ENCODE data around the gene SMAP2.

SMAP2 gene

DNA sequence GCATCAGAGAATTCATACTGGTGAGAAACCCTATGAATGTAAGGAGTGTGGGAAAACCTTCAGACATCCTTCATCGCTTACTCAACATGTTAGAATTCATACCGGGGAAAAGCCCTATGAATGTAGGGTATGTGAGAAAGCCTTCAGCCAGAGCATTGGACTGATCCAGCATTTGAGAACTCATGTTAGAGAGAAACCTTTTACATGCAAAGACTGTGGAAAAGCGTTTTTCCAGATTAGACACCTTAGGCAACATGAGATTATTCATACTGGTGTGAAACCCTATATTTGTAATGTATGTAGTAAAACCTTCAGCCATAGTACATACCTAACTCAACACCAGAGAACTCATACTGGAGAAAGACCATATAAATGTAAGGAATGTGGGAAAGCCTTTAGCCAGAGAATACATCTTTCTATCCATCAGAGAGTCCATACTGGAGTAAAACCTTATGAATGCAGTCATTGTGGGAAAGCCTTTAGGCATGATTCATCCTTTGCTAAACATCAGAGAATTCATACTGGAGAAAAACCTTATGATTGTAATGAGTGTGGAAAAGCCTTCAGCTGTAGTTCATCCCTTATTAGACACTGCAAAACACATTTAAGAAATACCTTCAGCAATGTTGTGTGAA, 89.5 kb downstream of the SMAP2 start:
- H3K4me2 ChIP-seq (ENCODE audit: low read length) = no peak overlapping the region
- H3K9me3 ChIP-seq (replicated peaks; ENCODE audit: low read length) = peaks cover 88% of the 10 kb centered on the region
- H3K4me3 ChIP-seq (ENCODE audit: low read length) = no peak overlapping the region
- no peaks in the 10 kb centered on the region for H3K27me3 ChIP-seq (ENCODE audit: control insufficient read depth, insufficient read depth, low read length)
- H3K4me1 ChIP-seq (ENCODE audit: control insufficient read depth, insufficient read depth, low read length) = no peaks in the 10 kb centered on the region
- no peak overlapping the region for H3K9ac ChIP-seq (ENCODE audit: low read depth, low read length)
- peaks cover 56% of the 10 kb centered on the region for H3K36me3 ChIP-seq (ENCODE audit: insufficient read depth, low read length)

DNA sequence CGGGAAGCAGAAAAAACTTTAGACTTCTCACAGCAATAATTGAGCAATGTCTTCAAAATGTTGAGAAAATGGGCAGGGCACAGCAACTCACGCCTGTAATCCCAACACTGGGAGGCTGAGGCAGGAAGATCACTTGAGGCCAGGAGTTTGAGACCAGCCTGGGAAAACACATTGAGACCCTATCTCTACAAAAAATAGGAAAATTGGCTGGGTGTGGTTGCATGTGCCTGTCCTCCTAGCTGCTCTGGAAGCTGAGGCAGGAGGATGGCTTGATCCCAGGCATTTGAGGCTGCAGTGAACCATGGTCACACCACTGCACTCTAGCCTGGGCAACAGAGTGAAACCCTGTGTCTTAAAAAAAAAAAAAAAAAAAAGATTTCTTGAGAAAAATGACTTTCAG, 95.8 kb downstream of the SMAP2 start:
- peaks cover 48% of the 10 kb centered on the region for H3K9me3 ChIP-seq (replicated peaks; ENCODE audit: low read length)
- no peak overlapping the region for H3K9ac ChIP-seq (ENCODE audit: low read depth, low read length)
- peaks cover 15% of the 10 kb centered on the region for H3K36me3 ChIP-seq (ENCODE audit: insufficient read depth, low read length)
- H3K27me3 ChIP-seq (ENCODE audit: control insufficient read depth, insufficient read depth, low read length) = no peaks in the 10 kb centered on the region
- H3K4me1 ChIP-seq (ENCODE audit: control insufficient read depth, insufficient read depth, low read length) = no peaks in the 10 kb centered on the region
- H3K4me2 ChIP-seq (ENCODE audit: low read length) = no peak overlapping the region
- no peak overlapping the region for H3K4me3 ChIP-seq (ENCODE audit: low read length)
